Neural cell (in vitro differentiated cells): ENCODE measurements around the gene TMEM125. TPM values are rescaled to one million over a fixed set of nuclear protein-coding genes. Genes with fewer than 3 reads are reported as not detected.

ENCODE experiments used
- H2AFZ ChIP-seq: fragments of 200-600, 300-800 bp; sonication (generic), shearing (Covaris generic); 2 replicates; pipeline ENCODE4 v1.6.0; 2014; ENCODE audit warnings: low read depth, mild to moderate bottlenecking, antibody characterized with exemption, low read length, moderate library complexity
- H3F3A ChIP-seq: fragments of 200-600 bp; shearing (Covaris generic); 2 replicates; pipeline ENCODE4 v1.6.1; 2016; ENCODE audit warnings: mild to moderate bottlenecking, moderate library complexity, mixed read lengths, antibody characterized with exemption, low read length; ENCODE audit not compliant: insufficient read depth, poor library complexity, severe bottlenecking
- H3K27ac ChIP-seq: fragments of 200-600, 300-800 bp; sonication (generic), shearing (Covaris generic); 2 replicates; pipeline ENCODE4 v1.5.1; 2014; ENCODE audit warnings: mild to moderate bottlenecking, low read length, moderate library complexity
- H3K27me3 ChIP-seq: fragments of 300-800, 200-600 bp; sonication (generic), shearing (Covaris generic); 2 replicates; pipeline ENCODE4 v1.6.0; 2014; ENCODE audit warnings: mild to moderate bottlenecking, low read depth, low read length, moderate library complexity; ENCODE audit not compliant: insufficient read depth
- H3K36me3 ChIP-seq: fragments of 300-800, 200-600 bp; sonication (generic), shearing (Covaris generic); 2 replicates; pipeline ENCODE4 v1.5.1; 2014; ENCODE audit warnings: mild to moderate bottlenecking, antibody characterized with exemption, low read length, moderate library complexity; ENCODE audit not compliant: insufficient read depth
- H3K4me2 ChIP-seq: fragments of 300-800, 200-600 bp; sonication (generic), shearing (Covaris generic); 2 replicates; pipeline ENCODE4 v1.6.0; 2014; ENCODE audit warnings: mild to moderate bottlenecking, low read length
- H3K4me3 ChIP-seq: fragments of 300-800, 200-600 bp; sonication (generic), shearing (Covaris generic); 2 replicates; pipeline ENCODE4 v1.5.1; 2014; ENCODE audit warnings: mild to moderate bottlenecking, low read length, moderate library complexity
- H3K79me2 ChIP-seq: fragments of 200-600 bp; shearing (Covaris generic); replicated peaks from 2 replicates; pipeline ENCODE4 v1.6.0; 2014; ENCODE audit warnings: mild to moderate bottlenecking, low read length, moderate library complexity; ENCODE audit not compliant: insufficient read depth
- H3K9ac ChIP-seq: fragments of 300-800, 200-600 bp; sonication (generic), shearing (Covaris generic); 2 replicates; pipeline ENCODE4 v1.6.1; 2016; ENCODE audit warnings: mild to moderate bottlenecking, low read length, mixed read lengths
- H3K9me2 ChIP-seq: fragments of 200-600 bp; shearing (Covaris generic); 2 replicates; pipeline ENCODE4 v1.6.1; 2016; ENCODE audit warnings: mild to moderate bottlenecking, low read length, mixed read lengths; ENCODE audit not compliant: insufficient read depth
- H3K9me3 ChIP-seq: fragments of 200-600, 300-800 bp; sonication (generic), shearing (Covaris generic); 2 replicates; pipeline ENCODE4 v1.6.1; 2016; ENCODE audit warnings: mild to moderate bottlenecking, mixed run types, low read length, moderate library complexity, mixed read lengths
- H4K20me1 ChIP-seq: fragments of 200-600 bp; shearing (Covaris generic); 2 replicates; pipeline ENCODE4 v1.6.1; 2016; ENCODE audit warnings: mild to moderate bottlenecking, mixed run types; ENCODE audit not compliant: insufficient read depth
- EP300 ChIP-seq: fragments of 450-650 bp; conservative IDR thresholded peaks from 2 replicates; pipeline ENCODE4 v1.6.1; 2014; ENCODE audit warnings: antibody characterized with exemption, mild to moderate bottlenecking, moderate library complexity; ENCODE audit not compliant: poor library complexity, severe bottlenecking
- EZH2 ChIP-seq: fragments of 200-600, 300-800 bp; shearing (Covaris generic), sonication (generic); IDR thresholded peaks from 2 replicates; pipeline ENCODE4 v1.6.1; 2014; ENCODE audit warnings: antibody characterized with exemption, low read length, borderline replicate concordance, mild to moderate bottlenecking; ENCODE audit not compliant: insufficient read depth, poor library complexity, severe bottlenecking
- MXI1 ChIP-seq: fragments of 450-650 bp; conservative IDR thresholded peaks from 2 replicates; pipeline ENCODE4 v1.6.1; 2014; ENCODE audit warnings: antibody characterized with exemption, mild to moderate bottlenecking; ENCODE audit not compliant: poor library complexity, severe bottlenecking
- POLR2AphosphoS5 ChIP-seq: IDR thresholded peaks from 2 replicates; pipeline ENCODE4 v1.6.1; 2012
- RAD21 ChIP-seq: fragments of 450-650 bp; conservative IDR thresholded peaks from 2 replicates; pipeline ENCODE4 v1.6.1; 2014; ENCODE audit warnings: antibody characterized with exemption, mild to moderate bottlenecking, moderate library complexity
- REST ChIP-seq: IDR thresholded peaks from 2 replicates; pipeline ENCODE4 v1.6.1; 2012; ENCODE audit warnings: borderline replicate concordance
- SMC3 ChIP-seq: fragments of 450-650 bp; conservative IDR thresholded peaks from 2 replicates; pipeline ENCODE4 v1.6.1; 2014; ENCODE audit warnings: antibody characterized with exemption, mild to moderate bottlenecking, moderate library complexity; ENCODE audit not compliant: poor library complexity
- TAF1 ChIP-seq: IDR thresholded peaks from 2 replicates; pipeline ENCODE4 v1.6.1; 2012; ENCODE audit warnings: low read depth
- polyA plus RNA-seq: library from polyadenylated mRNA; depleted of rRNA; stranded (reverse); fragments of >200 nt; gene quantifications from 2 replicates; pipeline ENCODE4 v1.2.3, GENCODE V29; 2014
- TF ChIP-seq, protein P1 (sequence below): fragments of 450-650 bp; IDR thresholded peaks from 2 replicates; pipeline ENCODE4 v1.5.1; 2014; ENCODE audit warnings: antibody characterized with exemption, mild to moderate bottlenecking, moderate library complexity; ENCODE audit not compliant: poor library complexity, severe bottlenecking

Gene TMEM125
- polyA plus RNA-seq, 1 donor from 2014 or later, result not detected

DNA sequence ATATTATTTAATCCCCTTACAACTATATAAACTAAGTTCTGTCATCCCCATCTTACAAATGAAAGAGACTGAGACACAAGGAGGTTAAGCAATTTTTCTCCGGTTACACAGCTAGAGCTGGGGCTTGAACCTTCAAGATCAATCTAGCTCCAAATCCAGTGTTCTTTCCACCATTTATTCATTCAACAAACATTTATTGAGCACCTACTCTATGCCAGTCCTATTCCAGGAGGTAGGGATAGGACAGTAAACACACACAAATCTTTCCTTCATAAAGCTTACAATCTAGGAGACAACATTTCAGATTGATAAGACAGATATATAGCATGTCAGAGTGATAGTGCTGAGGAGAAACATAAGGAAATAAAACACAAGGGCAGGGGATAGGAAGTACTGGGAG is 2.9 kb upstream of the TMEM125 start:
- Histone ChIP-seq H3K9me3 (no peaks in the 10 kb centered on the region), H3K27ac (no peak overlapping the region), H3K4me3 (no peak overlapping the region), H3K27me3 (no peaks in the 10 kb centered on the region), H3K36me3 (no peaks in the 10 kb centered on the region), H3K79me2 (no peaks in the 10 kb centered on the region), H3F3A (no peaks in the 10 kb centered on the region), H2AFZ (no peak overlapping the region), H3K4me2 (no peak overlapping the region), H3K9me2 (no peaks in the 10 kb centered on the region), H3K9ac (no peak overlapping the region), H4K20me1 (no peaks in the 10 kb centered on the region)
- TF ChIP-seq POLR2AphosphoS5, result no peak
- no peak for TF ChIP-seq SMC3
- no peak for TF ChIP-seq EZH2
- no peak for TF ChIP-seq REST
- TF ChIP-seq, protein P1, sequence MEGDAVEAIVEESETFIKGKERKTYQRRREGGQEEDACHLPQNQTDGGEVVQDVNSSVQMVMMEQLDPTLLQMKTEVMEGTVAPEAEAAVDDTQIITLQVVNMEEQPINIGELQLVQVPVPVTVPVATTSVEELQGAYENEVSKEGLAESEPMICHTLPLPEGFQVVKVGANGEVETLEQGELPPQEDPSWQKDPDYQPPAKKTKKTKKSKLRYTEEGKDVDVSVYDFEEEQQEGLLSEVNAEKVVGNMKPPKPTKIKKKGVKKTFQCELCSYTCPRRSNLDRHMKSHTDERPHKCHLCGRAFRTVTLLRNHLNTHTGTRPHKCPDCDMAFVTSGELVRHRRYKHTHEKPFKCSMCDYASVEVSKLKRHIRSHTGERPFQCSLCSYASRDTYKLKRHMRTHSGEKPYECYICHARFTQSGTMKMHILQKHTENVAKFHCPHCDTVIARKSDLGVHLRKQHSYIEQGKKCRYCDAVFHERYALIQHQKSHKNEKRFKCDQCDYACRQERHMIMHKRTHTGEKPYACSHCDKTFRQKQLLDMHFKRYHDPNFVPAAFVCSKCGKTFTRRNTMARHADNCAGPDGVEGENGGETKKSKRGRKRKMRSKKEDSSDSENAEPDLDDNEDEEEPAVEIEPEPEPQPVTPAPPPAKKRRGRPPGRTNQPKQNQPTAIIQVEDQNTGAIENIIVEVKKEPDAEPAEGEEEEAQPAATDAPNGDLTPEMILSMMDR, result no peak
- no peak for TF ChIP-seq EP300
- no peak for TF ChIP-seq TAF1
- TF ChIP-seq MXI1, result no peak
- TF ChIP-seq RAD21, result no peak

DNA sequence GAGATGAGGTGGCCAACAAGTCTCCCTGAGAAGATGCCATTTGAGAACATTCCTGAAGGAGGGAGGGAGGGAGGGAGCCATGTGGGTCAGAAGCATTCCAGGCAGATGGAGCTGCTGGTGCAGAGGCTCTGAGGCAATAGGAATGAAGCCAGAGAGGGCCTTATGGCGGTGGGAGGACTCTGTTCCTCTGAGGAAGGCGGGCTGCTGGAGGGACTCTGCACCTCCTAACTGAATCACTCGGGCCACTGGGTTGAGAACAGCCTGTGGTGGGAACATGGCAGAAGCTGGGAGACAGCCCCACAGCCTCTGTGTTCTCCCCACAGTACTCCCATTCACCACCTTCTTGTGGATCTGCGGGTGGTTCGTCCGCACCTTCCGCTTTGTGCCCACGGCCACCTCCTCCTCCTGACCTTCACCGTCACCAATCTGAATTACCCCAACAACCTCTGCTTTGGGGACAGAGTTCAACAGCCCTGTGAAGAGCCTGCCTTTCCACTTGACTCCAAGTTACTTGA is 2.4 kb upstream of the TMEM125 start:
- no peak overlapping the region for H3K4me3 ChIP-seq
- H3K36me3 ChIP-seq, result no peaks in the 10 kb centered on the region
- TF ChIP-seq MXI1 (no peak), EZH2 (no peak), TAF1 (no peak), EP300 (no peak), REST (no peak), POLR2AphosphoS5 (no peak), SMC3 (no peak), RAD21 (no peak)
- TF ChIP-seq, protein P1, result no peak
- H3K27me3 ChIP-seq, result no peaks in the 10 kb centered on the region
- H3K9ac ChIP-seq, result no peak overlapping the region
- H3K9me3 ChIP-seq, result no peaks in the 10 kb centered on the region
- H4K20me1 ChIP-seq, result no peaks in the 10 kb centered on the region
- H3K27ac ChIP-seq, result no peak overlapping the region
- no peaks in the 10 kb centered on the region for H3K9me2 ChIP-seq
- H3K4me2 ChIP-seq, result no peak overlapping the region
- no peaks in the 10 kb centered on the region for H3F3A ChIP-seq
- no peak overlapping the region for H2AFZ ChIP-seq
- H3K79me2 ChIP-seq, result no peaks in the 10 kb centered on the region
